SU-DHL-6 (cell line): ENCODE data around the gene NDUFAF7.

Experiments
- H2AFZ ChIP-seq: fragments of 200-600 bp; sonication (generic); 2 replicates; pipeline ENCODE4 v1.6.1; 2014; ENCODE audit warnings: low read depth, mild to moderate bottlenecking, moderate library complexity, mixed read lengths, antibody characterized with exemption, low read length; ENCODE audit not compliant: severe bottlenecking
- H3F3A ChIP-seq: fragments of 200-600 bp; shearing (Covaris generic); 2 replicates; pipeline ENCODE4 v1.6.0; 2016; ENCODE audit warnings: antibody characterized with exemption, mild to moderate bottlenecking; ENCODE audit not compliant: insufficient read depth
- H3K27ac ChIP-seq: fragments of 200-600 bp; sonication (generic); 2 replicates; pipeline ENCODE4 v1.5.1; 2016; ENCODE audit warnings: low read depth, mild to moderate bottlenecking, low read length, moderate library complexity, mixed read lengths
- H3K27me3 ChIP-seq: fragments of 200-600 bp; sonication (generic), shearing (Covaris generic); 2 replicates; pipeline ENCODE4 v1.6.0; 2014; ENCODE audit warnings: mild to moderate bottlenecking, low read length
- H3K36me3 ChIP-seq: fragments of 200-600 bp; sonication (generic); 2 replicates; pipeline ENCODE4 v1.6.1; 2014; ENCODE audit warnings: mild to moderate bottlenecking, low read length, mixed read lengths
- H3K4me2 ChIP-seq: fragments of 300-600, 200-600 bp; shearing (Covaris generic), sonication (generic); 2 replicates; pipeline ENCODE4 v1.6.0; 2014; ENCODE audit warnings: low read length, low read depth, mild to moderate bottlenecking; ENCODE audit not compliant: poor library complexity, severe bottlenecking
- H3K4me3 ChIP-seq: fragments of 200-600 bp; sonication (generic); 2 replicates; pipeline ENCODE4 v1.5.1; 2014; ENCODE audit warnings: antibody characterized with exemption, low read length, mild to moderate bottlenecking, mixed read lengths; ENCODE audit not compliant: insufficient read depth, poor library complexity, severe bottlenecking
- H3K79me2 ChIP-seq: fragments of 200-600 bp; sonication (generic); 2 replicates; pipeline ENCODE4 v1.6.1; 2014; ENCODE audit warnings: mild to moderate bottlenecking, low read length, moderate library complexity; ENCODE audit not compliant: insufficient read depth
- H3K9ac ChIP-seq: fragments of 200-600 bp; sonication (generic); 2 replicates; pipeline ENCODE4 v1.7.0; 2014; ENCODE audit warnings: mild to moderate bottlenecking, low read length
- H3K9me2 ChIP-seq: fragments of 200-600 bp; sonication (generic); replicated peaks from 2 replicates; pipeline ENCODE4 v1.6.1; 2014; ENCODE audit warnings: low read length; ENCODE audit not compliant: insufficient read depth
- H3K9me3 ChIP-seq: fragments of 200-600 bp; sonication (generic); 2 replicates; pipeline ENCODE4 v1.6.1; 2014; ENCODE audit warnings: low read length, mixed read lengths; ENCODE audit not compliant: insufficient read depth
- H4K20me1 ChIP-seq: fragments of 200-600 bp; sonication (generic); 2 replicates; pipeline ENCODE4 v1.6.1; 2014; ENCODE audit warnings: low read depth, mild to moderate bottlenecking, antibody characterized with exemption, low read length, moderate library complexity, mixed read lengths
- CTCF ChIP-seq: fragments of 200-600 bp; sonication (generic); IDR thresholded peaks from one replicate; pipeline ENCODE4 v1.5.1; 2017; ENCODE audit warnings: antibody characterized with exemption, mild to moderate bottlenecking, low read length, moderate library complexity; ENCODE audit not compliant: insufficient read depth, poor library complexity, severe bottlenecking
- EZH2phosphoT487 ChIP-seq: fragments of 200-600 bp; sonication (generic), shearing (Covaris generic); conservative IDR thresholded peaks from 2 replicates; pipeline ENCODE4 v1.6.1; 2018; ENCODE audit warnings: mild to moderate bottlenecking, antibody characterized with exemption, low read length, moderate library complexity, mixed read lengths

NDUFAF7 gene

GRCh38 chr2:37226863-37227262, 4.6 kb upstream of the NDUFAF7 start:
- no peak overlapping the region for H3K27ac ChIP-seq
- TF ChIP-seq CTCF = no peak
- TF ChIP-seq EZH2phosphoT487 = no peak
- peak overlapping the region; percentile 17 for H3K4me2 ChIP-seq
- H4K20me1 ChIP-seq = peaks cover 23% of the 10 kb centered on the region
- no peaks in the 10 kb centered on the region for H3K27me3 ChIP-seq
- no peak overlapping the region for H2AFZ ChIP-seq
- H3K9me3 ChIP-seq = no peaks in the 10 kb centered on the region
- H3K9me2 ChIP-seq = no peaks in the 10 kb centered on the region
- peaks cover 32% of the 10 kb centered on the region; the same call in 1 of the 2 replicates for H3K36me3 ChIP-seq
- no peak overlapping the region for H3K4me3 ChIP-seq
- H3K79me2 ChIP-seq = peaks cover 87% of the 10 kb centered on the region
- no peak overlapping the region for H3K9ac ChIP-seq
- H3F3A ChIP-seq = 0 out of 2 replicates have a peak, but pooled peaks cover 3% of the 10 kb centered on the region

GRCh38 chr2:37228788-37229187, 2.7 kb upstream of the NDUFAF7 start:
- no peaks in the 10 kb centered on the region for H3K27me3 ChIP-seq
- H2AFZ ChIP-seq = no peak overlapping the region
- H3K9me3 ChIP-seq = no peaks in the 10 kb centered on the region
- H3F3A ChIP-seq = no peaks in the 10 kb centered on the region
- H3K4me2 ChIP-seq = peak overlapping the region; percentile 98
- H3K4me3 ChIP-seq = no peak overlapping the region
- TF ChIP-seq EZH2phosphoT487 (no peak), CTCF (no peak)
- peaks cover 91% of the 10 kb centered on the region for H3K79me2 ChIP-seq
- no peak overlapping the region for H3K9ac ChIP-seq
- H3K9me2 ChIP-seq = no peaks in the 10 kb centered on the region
- peaks cover 23% of the 10 kb centered on the region for H4K20me1 ChIP-seq
- no peak overlapping the region for H3K27ac ChIP-seq
- H3K36me3 ChIP-seq = peaks cover 25% of the 10 kb centered on the region; the same call in 1 of the 2 replicates

GRCh38 chr2:37230581-37230980, 877 bp upstream of the NDUFAF7 start:
- Histone ChIP-seq H3K36me3 (peaks cover 22% of the 10 kb centered on the region; the same call in 1 of the 2 replicates), H3K9me2 (no peaks in the 10 kb centered on the region), H3F3A (no peaks in the 10 kb centered on the region), H3K4me3 (peak overlapping the region; percentile 74), H3K27me3 (no peaks in the 10 kb centered on the region), H3K79me2 (peaks cover 91% of the 10 kb centered on the region), H3K4me2 (peak overlapping the region; percentile 98), H3K9me3 (no peaks in the 10 kb centered on the region), H3K9ac (peak overlapping the region; percentile 76), H2AFZ (no peak overlapping the region), H3K27ac (peak overlapping the region; percentile 48; the same call in 1 of the 2 replicates), H4K20me1 (peaks cover 12% of the 10 kb centered on the region)
- TF ChIP-seq CTCF = no peak
- no peak for TF ChIP-seq EZH2phosphoT487
